SK-N-DZ (cell line): ENCODE data around the gene IGFBP7.

Source experiments
- DNase-seq: peaks from one replicate; pipeline ENCODE4 v3.0.0-alpha.2; 2015; ENCODE audit warnings: low spot score

Gene IGFBP7

DNA sequence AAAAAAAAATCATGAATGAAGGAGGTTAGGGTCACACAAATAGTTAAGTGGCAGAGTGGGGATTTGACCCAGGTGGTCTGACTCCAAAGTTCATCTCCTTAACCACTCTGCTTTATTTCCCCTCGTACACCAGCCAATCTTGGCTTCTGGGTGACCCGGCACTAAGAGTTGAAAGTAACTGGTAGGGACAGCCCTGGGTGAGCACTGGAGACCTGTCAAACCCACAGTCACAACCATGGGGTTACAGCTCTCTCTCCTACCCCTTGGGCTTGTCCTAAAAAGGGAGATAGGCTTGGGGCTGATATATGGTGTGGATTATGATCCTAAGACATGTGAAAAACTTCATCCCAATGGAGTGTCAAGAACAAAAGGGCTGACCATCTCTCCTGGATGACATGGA is 12.5 kb downstream of the IGFBP7 start:
- no peak for DNase-seq

DNA sequence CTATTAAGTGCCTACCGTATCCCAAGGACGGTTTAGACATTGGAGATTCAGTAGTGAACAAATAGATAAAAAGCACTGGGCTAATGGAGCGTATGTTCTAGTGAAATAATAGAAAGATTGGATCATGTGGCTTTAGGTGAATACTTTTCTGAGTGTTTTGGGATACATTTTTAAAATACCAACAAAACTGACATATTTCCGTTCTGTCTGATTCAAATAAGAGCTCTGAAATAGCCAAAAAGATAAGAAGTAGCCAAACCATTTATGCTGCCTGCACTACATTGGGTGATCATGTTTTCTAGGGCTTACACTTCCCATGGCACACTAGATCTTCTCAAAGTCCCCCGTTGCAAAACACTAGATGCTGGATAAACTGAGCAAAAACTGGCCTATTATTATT is 14.2 kb downstream of the IGFBP7 start:
- no peak for DNase-seq

DNA sequence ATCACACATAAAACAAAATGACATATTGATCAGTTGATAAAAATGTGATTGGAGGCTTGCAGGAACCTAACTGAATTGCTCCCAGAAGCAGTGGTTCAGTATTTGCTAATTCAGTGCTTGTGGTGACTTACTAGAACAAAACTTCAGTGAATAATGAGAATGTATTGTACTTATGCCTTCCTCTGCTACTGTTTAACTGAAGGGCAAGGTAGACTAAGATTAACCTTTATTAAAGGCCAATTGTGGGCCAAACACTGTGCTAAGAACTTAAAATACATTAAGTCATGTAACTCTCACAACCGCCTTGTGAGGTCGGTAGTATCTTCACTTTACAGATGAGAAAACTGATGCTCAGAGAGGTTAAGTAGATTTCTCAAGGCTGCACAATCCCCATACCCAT is 14.9 kb downstream of the IGFBP7 start:
- DNase-seq, result no peak

DNA sequence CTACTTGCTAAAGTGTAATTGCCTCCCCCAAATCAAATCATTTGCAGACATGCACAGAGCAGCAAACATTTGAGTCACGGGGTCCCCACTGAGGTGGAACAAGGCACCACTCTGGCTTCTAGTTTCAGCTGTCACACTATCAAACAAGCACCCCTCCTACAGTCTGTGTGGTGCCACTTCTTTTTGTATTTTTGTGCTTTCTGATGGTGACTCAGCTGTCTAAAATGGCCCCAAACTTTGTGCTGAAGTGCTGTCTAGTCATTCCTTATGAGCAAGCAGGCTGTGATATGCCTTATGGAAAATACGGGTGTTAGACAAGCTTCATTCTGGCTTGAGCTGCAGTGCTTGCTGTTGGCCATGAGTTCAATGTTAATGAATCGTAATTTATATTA is 15.4 kb downstream of the IGFBP7 start:
- DNase-seq, result no peak

DNA sequence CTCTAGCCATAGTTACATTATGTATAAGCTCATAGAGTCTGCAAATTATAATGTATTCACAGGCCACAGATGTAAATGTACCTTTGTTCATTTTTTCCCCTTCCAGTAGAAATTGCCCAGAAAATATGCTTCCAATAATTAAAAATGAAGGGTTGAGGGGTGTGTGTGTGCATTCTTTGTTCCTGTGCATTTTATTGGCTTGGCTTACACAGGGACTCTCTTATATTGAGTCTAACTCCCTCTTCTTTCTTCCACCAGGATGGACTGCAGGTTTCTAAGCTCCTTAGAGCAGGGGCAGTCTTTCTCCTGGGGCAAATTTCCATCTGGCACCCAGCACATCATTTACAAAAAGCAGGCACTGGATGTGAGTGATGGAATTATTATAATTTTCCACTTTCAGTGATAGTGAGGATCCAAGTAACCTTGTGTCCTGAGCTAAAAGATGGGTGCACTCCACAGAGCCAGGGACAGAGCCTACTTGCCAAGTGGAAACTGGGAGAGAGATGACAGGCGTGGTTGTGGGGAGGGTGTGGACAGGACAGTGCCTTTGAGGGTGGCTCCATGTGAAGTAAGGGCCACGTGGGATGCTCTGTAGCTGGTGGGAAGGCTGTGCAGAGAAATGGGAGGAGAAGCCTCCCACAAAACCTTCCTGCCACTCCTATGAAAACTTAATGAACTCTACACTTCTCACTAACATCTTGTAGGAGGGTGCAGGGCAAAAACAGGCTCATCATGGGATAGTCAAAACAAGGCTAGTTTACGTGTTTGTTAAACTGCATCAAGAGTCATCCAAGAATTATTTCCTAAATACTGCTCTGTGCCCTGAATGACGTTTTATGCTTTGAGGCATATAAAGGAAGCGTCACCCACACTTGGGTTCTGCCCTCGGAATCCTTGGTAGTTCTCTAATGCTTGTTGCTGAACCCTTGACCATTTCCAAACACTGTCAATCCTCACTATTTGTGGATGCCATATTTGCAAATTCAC is 16.0 kb downstream of the IGFBP7 start:
- DNase-seq, result no peak

DNA sequence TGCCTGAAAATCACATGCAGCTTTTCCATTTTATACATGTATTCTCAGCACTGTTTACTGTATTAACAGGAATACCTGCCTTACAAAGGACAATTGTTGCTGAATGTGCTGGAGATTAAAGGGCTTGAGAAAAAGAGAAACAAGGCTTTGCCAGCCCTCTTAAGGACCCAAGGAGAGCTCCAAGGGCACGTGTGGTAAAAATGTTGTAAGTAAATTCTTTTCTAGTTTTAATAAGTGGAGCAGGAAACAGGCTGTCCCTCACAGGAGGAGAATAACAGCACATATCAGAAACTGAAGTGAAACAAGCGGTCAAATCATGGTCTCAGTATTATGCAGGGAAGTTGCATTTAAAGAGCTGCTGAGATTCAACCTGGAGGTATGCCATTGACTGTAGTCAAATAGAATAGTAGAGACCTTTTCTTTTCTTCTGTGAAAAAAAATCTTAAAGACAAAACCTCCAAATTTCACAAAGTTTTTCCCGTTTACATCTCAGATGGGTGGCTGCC is 18.5 kb downstream of the IGFBP7 start:
- DNase-seq, result no peak

DNA sequence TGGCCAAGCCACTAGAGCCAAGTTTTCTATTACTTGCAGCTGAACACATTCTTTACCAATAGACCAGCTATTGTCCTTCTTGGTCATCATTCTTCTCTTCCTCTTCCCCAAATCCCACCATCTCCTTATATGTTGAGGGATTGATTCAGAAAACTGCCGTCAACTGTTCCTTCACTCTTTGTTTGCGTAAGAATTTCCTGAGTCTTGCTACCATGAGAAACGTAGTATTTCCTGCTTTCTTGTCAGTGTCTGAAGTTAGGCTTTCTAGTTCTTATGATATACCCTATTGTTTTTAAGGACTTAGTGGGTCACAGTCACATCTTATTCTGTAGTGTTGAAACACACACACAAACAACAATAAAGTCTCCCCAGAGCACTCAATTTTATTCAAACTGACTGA is 20.1 kb downstream of the IGFBP7 start:
- DNase-seq, result no peak

DNA sequence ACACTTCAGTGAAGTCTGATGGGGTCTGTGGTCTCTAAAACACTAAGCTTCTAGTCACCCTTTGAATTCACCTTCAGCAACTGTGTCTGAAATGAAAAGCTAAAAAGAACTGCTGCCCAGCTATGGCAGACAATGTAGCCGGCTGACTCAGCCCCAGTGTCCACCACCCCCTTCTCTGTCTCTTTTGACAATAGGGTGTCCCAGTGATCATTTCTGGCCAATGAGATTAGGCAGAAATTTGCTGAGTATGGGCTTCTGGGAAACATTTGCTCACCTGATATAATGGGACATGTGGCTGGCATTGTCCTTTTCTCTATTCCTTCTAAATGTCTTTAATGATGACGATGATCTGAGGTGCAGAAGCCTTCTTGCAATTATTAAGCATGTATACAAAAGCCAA is 20.6 kb downstream of the IGFBP7 start:
- no peak for DNase-seq

DNA sequence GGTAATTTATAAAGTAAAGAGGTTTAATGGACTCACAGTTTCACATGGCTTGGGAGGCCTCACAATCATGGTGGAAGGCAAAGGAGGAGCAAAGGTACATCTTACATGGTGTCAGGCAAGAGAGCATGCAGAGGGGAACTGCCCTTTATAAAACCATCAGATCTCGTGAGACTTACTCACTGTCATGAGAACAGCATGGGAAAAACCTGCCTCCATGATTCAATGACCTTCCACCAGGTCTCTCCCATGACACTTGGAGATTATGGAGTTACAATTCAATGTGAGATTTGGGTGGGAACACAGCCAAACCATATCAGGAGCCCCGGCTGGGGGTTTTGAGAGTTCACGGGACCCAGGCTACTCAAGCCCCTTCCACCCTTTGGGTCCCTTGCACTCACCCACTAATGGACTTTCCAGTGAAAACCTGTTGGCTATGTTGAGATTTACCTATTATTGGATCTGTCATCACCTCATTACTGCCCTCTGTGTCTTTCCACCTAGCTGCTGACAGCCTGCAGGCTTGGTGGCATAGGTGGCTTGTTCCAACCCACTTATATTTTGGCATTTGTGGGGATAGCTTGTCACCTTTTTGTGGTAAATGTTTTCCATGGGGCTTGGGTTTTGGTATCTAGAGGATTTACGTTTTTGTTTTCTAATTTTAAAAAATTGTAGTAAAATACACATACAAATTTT is 24.0 kb downstream of the IGFBP7 start:
- DNase-seq, result no peak

DNA sequence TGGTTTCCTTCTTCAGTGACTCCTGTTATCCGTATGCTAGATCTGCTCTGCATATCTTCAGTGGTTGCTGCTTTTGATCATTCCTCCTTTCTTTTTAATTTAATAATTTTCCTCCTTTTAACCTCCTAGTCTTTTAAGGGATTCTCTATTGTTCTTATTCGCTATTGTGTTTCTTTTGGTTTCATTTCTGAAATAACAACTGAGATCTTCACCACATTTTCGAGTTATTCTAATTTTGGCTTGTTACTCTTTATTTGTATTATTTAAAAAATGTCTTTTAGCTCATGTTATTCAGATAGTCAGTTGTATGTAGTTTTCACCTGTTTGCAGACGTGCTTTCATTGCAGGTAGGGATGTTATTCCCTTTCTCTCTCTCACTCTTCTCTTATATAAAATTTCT is 24.9 kb downstream of the IGFBP7 start:
- no peak for DNase-seq

DNA sequence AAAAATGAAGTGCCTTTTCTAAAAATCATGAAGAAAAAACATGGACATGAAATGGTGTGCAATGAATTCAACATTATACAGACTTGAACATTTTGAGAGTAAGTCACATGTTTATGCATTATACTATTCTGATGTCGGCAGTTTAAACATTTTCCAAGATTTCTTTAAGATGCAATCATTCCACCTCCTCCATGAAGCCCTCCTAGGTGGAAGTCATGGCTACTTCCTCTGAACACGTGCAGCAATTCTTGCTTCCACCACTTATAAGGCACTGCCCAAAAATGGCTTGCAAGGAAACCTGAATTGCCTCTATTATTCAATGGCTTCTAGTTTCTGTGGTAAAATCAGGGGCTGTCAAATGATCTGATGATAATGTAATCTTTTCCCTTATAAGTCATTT is 25.8 kb downstream of the IGFBP7 start:
- DNase-seq, result no peak

DNA sequence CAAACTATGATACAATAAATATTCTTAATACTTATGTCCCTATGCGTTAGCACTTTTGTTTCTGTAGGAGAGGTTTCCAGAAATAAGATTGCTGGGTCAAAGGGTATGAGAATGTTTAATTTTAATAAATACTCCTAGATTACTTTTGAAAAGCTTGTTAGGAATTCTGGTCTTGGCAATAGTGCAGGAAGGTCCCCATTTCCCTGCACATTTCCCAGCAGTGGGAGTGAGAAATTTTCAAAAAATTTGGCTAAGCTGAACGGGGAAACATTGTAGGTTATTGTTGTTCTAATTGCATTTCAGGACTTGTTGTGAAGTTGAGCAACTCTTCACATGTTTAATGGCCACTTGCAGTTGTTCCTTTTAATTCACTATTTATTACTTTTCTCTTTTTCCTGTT is 27.1 kb downstream of the IGFBP7 start:
- DNase-seq, result no peak

DNA sequence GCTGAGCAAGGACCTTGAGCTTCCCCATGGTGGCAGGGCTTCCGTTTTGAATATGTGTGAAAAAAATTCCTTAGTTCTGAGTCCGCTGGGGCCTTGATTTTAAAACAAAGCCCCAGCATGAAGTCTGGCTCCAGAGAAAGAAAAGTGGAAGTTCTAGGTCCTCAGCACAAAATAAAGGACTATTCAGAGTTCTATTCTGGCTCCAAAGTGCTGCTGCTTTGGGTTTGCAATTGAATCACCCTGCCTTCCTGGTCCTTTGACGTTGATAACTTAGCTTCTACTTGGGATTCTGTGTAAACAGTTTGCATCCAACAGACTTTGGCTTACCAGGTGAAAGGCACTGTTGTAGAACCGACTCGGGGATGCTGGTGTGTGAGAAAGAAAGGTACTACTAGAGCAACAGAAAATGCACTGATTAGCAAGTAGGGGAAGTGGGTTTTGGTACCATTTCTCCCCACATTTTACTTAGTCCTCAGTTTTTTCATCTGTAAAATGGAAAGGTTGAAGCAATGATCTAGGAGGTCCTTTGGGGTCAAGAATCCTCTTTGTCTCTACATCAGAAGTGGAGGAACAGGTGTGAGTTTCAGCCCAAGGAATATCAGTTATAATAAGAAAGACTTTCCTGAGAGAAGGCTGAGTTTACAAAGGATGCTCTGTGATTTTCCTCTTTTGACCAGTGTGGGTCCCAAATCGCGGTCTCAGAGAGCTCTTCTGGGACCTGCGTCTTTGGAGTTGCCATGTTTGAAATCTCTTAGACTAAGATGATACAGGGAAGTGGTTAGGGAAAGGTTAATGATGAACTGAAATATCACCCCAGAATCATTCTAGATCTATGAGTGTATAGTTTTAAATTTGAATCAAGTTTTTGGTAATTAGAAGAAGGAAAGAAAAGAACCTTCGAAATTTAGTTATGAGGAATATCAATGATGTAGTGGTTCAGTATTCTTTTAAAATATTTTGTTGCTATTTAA is 28.2 kb downstream of the IGFBP7 start:
- DNase-seq, result no peak

DNA sequence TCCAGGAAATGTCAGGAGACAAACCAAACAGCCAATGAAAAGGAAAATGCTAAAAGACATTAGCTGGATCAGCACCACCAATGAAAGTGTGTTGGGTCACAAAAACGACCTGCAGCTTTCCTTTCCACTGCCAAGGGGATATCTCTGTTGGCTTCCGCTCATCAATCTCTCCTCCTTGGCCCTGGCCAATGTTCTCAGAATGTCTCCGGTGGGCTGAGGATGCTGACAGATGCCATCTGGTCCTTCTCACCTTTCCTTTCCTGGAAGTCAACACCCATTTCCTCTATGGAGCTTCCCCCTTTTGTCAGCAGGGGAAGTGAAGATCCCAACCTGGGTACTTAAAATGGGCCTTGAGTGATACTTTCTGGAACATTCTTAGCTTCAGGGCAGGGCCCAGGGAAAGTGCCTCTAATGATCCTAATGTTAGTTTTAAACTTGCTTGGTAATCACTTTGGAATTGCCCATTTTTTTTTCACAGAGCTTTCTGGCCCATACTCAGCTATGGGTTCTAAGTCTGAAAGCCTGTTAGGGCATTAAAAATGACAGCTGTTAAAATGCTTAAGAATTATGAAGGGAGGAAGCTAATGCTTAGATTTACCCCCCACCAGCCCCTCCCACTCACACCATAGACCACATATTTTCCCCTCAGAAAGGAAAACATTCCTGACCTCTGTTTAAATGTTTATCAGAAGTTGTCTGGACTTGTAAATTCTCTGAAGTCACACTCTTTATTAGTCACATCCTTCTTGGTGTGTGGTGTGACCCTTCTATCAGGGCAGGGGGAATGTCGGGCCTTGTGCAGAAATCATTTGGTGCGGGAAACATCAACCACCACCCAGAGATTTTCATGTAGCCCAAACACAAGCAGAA is 29.2 kb downstream of the IGFBP7 start:
- no peak for DNase-seq

DNA sequence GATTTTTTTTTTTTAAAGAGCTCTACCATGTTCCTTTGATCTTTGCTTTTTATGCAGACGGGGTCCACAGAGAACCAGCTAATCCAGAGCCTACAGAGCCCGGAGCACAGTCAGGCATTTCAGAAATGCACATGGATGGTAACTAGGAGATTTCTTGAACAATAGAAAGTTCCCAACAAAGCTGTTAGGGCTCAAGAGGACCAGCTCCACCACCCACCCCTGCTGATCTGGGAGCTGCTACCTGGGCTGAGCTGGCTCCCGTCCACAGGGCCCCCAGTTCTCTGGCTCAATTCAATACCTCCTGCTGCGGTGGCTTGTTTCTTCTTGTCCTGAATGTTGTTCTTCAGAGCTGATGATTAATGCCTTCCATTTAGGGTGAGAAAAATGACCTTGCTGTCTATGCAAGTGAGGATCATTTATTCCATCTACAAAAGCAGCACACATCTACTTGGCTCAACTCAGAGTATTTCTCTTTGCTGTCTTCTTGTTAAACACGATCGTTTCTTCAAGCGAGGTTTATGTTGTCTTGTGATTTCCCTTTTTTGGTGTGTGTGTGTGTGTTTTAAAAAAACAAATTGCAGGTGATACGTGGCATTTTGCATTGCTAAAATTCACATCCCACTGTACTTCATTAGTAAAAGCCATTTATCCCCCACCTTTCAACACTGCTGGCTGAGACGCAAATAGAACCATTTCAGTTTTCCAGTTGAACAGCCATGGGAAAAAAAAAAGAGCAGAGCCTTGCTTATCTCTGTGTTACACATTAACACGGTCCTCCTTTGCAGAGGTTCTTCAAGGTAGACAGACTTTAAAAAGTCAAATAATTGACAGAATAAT is 31.3 kb downstream of the IGFBP7 start:
- DNase-seq, result no peak

DNA sequence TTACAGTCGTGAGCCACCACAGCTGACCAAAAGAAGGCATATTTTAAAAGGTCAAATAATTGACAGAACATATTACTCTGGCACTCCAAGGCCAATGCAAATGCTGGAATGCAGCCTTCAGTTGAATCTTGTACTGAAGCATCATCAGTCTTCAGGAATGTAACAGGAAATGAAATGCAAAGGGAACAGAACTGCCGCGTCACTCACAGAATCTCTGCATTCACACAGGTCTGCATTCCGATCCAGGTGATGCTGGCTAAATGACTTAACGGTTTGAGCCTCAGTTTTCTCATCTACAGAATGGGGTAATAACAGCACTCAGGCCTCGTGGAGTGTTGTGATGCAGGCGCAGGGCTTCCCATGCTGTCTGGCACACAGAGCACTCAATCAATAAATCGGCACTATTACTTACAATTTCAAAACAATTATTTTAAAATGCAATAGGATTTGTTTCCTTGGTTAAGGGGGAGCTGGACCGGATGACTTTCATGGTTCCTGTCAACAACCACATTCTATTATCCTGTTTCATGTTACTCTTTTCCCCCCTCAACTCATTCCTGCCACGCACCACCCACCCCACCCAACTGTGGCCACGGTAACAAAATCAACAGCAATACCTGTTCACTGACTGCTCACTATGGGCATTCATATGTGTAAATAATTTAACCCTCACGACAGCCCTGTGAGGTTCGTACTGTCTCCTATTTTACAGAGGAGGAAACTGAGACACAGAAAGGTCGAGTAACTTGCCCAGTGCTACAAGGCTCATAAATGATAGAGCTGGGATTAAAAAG is 32.4 kb downstream of the IGFBP7 start:
- no peak for DNase-seq

DNA sequence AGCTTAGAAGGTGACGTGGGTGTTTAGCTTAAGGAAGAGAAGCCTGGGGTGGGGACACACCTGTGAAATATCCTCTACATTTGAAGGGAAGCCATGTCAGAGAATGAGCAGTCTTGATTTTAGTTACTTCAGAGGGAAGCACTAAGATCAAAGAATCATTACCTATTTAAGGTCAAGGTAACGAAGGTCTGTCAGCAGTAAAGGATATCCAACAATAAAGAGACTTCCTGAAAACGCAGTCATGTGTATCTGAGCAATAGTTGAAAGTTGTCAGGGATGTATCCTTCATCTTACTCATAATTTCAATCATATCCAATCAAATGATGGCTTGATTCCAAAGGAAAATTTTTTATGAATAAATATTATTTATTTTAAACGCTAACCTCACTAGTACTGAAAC is 33.5 kb downstream of the IGFBP7 start:
- DNase-seq, result no peak

DNA sequence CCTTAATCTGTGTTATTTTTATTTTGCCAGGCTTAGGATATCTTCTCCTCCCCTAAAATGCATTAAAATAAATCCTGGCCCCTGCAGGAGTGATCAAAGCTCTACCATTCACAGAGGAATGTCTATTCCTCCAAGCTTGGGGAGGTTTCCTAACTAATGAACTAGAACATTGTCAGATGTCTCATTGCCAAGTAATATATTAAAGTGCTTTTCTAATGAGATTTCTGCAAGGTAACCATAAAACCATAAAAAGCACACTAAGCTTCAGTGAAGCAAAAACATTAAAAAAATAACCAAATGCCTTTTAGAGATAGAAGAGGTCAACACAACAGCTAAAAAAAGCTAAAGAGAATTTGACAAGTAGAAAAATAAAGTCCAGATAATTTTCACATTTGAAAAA is 34.8 kb downstream of the IGFBP7 start:
- DNase-seq, result no peak

DNA sequence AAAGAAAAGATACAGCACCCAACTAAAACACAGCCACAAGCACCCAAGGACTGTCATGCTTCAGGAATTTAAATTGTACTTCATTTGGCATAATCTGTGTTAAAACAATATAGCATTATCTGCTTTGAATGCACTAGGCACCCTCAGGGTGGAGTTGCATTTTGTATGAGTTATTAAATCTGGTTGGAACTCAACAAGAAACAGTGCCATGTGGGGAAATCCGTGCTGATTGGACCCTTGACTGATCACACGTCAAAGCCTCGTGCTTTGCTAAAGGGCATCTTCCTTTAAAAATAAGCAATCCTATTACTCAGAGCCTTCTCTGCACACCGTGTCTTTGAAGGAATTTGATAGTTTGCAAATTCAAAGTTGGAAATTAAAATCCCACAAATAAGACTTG is 35.4 kb downstream of the IGFBP7 start:
- no peak for DNase-seq
